IMR-90 (cell line): Measurements from ENCODE around the gene DUSP6. TPM values are rescaled to one million over a fixed set of nuclear protein-coding genes. Genes with fewer than 3 reads are reported as not detected.

Experiments
- ATAC-seq: fragments of 200-7000 bp; cut with Tn5 transposase; 2 replicates; pipeline ENCODE4 v1.9.1; 2020; ENCODE audit warnings: low read depth, mild to moderate bottlenecking, moderate library complexity
- BruUV-seq: library from RNA; stranded (reverse); fragments of 400-500 nt; replicated peaks from 2 replicates; lab custom pipeline; 2021; lab: Mats Ljungman, UMichigan
- CTCF ChIA-PET: fragments of 300-600 bp; formaldehyde crosslinking; extraction: SDS; loops from one replicate; lab custom pipeline; 2021; ENCODE audit warnings: antibody characterized with exemption; lab: Yijun Ruan, JAX
- POLR2A ChIA-PET: fragments of 300-600 bp; sonication (Branson Sonifier 250); formaldehyde crosslinking; loops from one replicate; lab custom pipeline; 2022; ENCODE audit warnings: antibody characterized with exemption; ENCODE audit not compliant: unreplicated experiment; lab: Charles Lee
- DNase-seq: peaks from one replicate; pipeline ENCODE4 v3.0.0; 2013
- H2AFZ ChIP-seq: replicated peaks from 2 replicates; pipeline ENCODE3; 2013; ENCODE audit warnings: low read length, mild to moderate bottlenecking; ENCODE audit not compliant: poor library complexity
- H2AK5ac ChIP-seq: 2 replicates; pipeline ENCODE4 v1.6.1; 2013; ENCODE audit warnings: low read depth, low read length, inconsistent platforms
- H2AK9ac ChIP-seq: replicated peaks from 2 replicates; pipeline ENCODE3; 2013; ENCODE audit warnings: mild to moderate bottlenecking, low read depth, low read length, moderate library complexity; ENCODE audit not compliant: poor library complexity
- H2BK120ac ChIP-seq: 2 replicates; pipeline ENCODE4 v1.6.1; 2013; ENCODE audit warnings: low read depth, low read length, inconsistent platforms
- H2BK15ac ChIP-seq: 3 replicates; pipeline ENCODE4 v1.6.1; 2013; ENCODE audit warnings: low read depth, low read length, inconsistent platforms
- H2BK20ac ChIP-seq: 2 replicates; pipeline ENCODE4 v1.6.1; 2013; ENCODE audit warnings: low read depth, mild to moderate bottlenecking, inconsistent platforms, low read length, moderate library complexity
- H2BK5ac ChIP-seq: 2 replicates; pipeline ENCODE4 v1.6.1; 2013; ENCODE audit warnings: mild to moderate bottlenecking, low read depth, low read length, inconsistent platforms; ENCODE audit not compliant: poor library complexity, severe bottlenecking
- H3K14ac ChIP-seq: replicated peaks from 2 replicates; pipeline ENCODE4 v1.6.1; 2013; ENCODE audit warnings: low read depth, low read length, inconsistent platforms
- H3K18ac ChIP-seq: 2 replicates; pipeline ENCODE4 v1.6.1; 2013; ENCODE audit warnings: low read depth, low read length, control low read depth
- H3K23ac ChIP-seq: 2 replicates; pipeline ENCODE4 v1.6.1; 2013; ENCODE audit warnings: low read depth, low read length, inconsistent platforms
- H3K27ac ChIP-seq: 2 replicates; pipeline ENCODE4 v1.5.1; 2013; ENCODE audit warnings: mild to moderate bottlenecking, control low read depth, low read length; ENCODE audit not compliant: insufficient read depth
- H3K27me3 ChIP-seq: 2 replicates; pipeline ENCODE4 v1.6.1; 2013; ENCODE audit warnings: low read length; ENCODE audit not compliant: control insufficient read depth, insufficient read depth
- H3K36me3 ChIP-seq: 2 replicates; pipeline ENCODE4 v1.6.1; 2013; ENCODE audit warnings: low read length, mixed read lengths; ENCODE audit not compliant: control insufficient read depth, insufficient read depth
- H3K4ac ChIP-seq: 2 replicates; pipeline ENCODE4 v1.6.1; 2013; ENCODE audit warnings: low read depth, low read length, inconsistent platforms
- H3K4me1 ChIP-seq: 2 replicates; pipeline ENCODE4 v1.6.1; 2013; ENCODE audit warnings: low read length, mixed read lengths; ENCODE audit not compliant: control insufficient read depth, insufficient read depth
- H3K4me2 ChIP-seq: 2 replicates; pipeline ENCODE4 v1.6.1; 2013; ENCODE audit warnings: low read depth, mild to moderate bottlenecking, control low read depth, low read length, moderate library complexity
- H3K4me3 ChIP-seq: 2 replicates; pipeline ENCODE4 v1.5.1; 2013; ENCODE audit warnings: low read depth, mild to moderate bottlenecking, control low read depth, low read length, moderate library complexity; ENCODE audit not compliant: insufficient read depth
- H3K56ac ChIP-seq: 2 replicates; pipeline ENCODE4 v1.6.1; 2013; ENCODE audit warnings: low read length, inconsistent platforms; ENCODE audit not compliant: insufficient read depth; ENCODE audit errors: extremely low read depth
- H3K79me1 ChIP-seq, 2 experiments: 2 replicates each; pipeline ENCODE4 v1.6.1; 2013; ENCODE audit warnings: low read length in 2 of 2, inconsistent platforms in 1 of 2, low read depth in 1 of 2
- H3K9ac ChIP-seq: 2 replicates; pipeline ENCODE4 v1.6.1; 2013; ENCODE audit warnings: low read depth, low read length, control low read depth
- H3K9me1 ChIP-seq: 2 replicates; pipeline ENCODE4 v1.6.1; 2013; ENCODE audit warnings: low read length, inconsistent platforms; ENCODE audit not compliant: insufficient read depth
- H3K9me3 ChIP-seq: 2 replicates; pipeline ENCODE4 v1.6.1; 2013; ENCODE audit warnings: low read length; ENCODE audit not compliant: control insufficient read depth, insufficient read depth
- H4K20me1 ChIP-seq: 2 replicates; pipeline ENCODE4 v1.6.1; 2013; ENCODE audit warnings: low read length, inconsistent platforms; ENCODE audit not compliant: insufficient read depth
- H4K5ac ChIP-seq: 2 replicates; pipeline ENCODE4 v1.6.1; 2013; ENCODE audit warnings: mild to moderate bottlenecking, low read depth, low read length, control low read depth
- H4K8ac ChIP-seq, 2 experiments: 2 replicates each; pipeline ENCODE4 v1.6.1; 2013; ENCODE audit warnings: low read depth in 2 of 2, low read length in 2 of 2, control low read depth in 1 of 2, inconsistent platforms in 1 of 2
- H4K91ac ChIP-seq: 2 replicates; pipeline ENCODE4 v1.6.1; 2013; ENCODE audit warnings: low read depth, low read length, inconsistent platforms; ENCODE audit not compliant: insufficient read depth
- CEBPB ChIP-seq: IDR thresholded peaks from 2 replicates; pipeline ENCODE4 v1.6.1; 2012; ENCODE audit warnings: low read depth, low read length, improper control_type of control experiment
- CHD1 ChIP-seq: IDR thresholded peaks from 2 replicates; pipeline ENCODE4 v1.6.1; 2012; ENCODE audit warnings: low read depth, low read length, improper control_type of control experiment
- MAFK ChIP-seq: IDR thresholded peaks from 2 replicates; pipeline ENCODE4 v1.6.1; 2012; ENCODE audit warnings: low read depth, low read length, improper control_type of control experiment
- MAZ ChIP-seq: IDR thresholded peaks from 2 replicates; pipeline ENCODE4 v1.6.1; 2012; ENCODE audit warnings: low read depth, mild to moderate bottlenecking, low read length, improper control_type of control experiment, moderate library complexity, borderline replicate concordance
- NFE2L2 ChIP-seq: fragments of 150-350 bp; IDR thresholded peaks from 2 replicates; pipeline ENCODE4 v1.6.1; 2016; ENCODE audit warnings: low read depth, mild to moderate bottlenecking, low read length
- POLR2A ChIP-seq: IDR thresholded peaks from 2 replicates; pipeline ENCODE4 v1.6.1; 2012; ENCODE audit warnings: mild to moderate bottlenecking, low read depth, low read length
- RFX5 ChIP-seq: IDR thresholded peaks from 2 replicates; pipeline ENCODE4 v1.8.0; 2012; ENCODE audit warnings: low read depth, mild to moderate bottlenecking, low read length, moderate library complexity
- SMC3 ChIP-seq: fragments of 150-350 bp; IDR thresholded peaks from 2 replicates; pipeline ENCODE4 v1.6.1; 2016; ENCODE audit warnings: low read depth, mild to moderate bottlenecking, antibody characterized with exemption, low read length, moderate library complexity
- USF2 ChIP-seq: fragments of 150-350 bp; IDR thresholded peaks from 2 replicates; pipeline ENCODE4 v1.6.1; 2017; ENCODE audit warnings: mild to moderate bottlenecking, antibody characterized with exemption, low read length, low read depth
- WGBS, 2 experiments: methylation state at CpG; one replicate each; pipeline versions ENCODE4 v1.1.5 to v1.1.7; 2013; ENCODE audit warnings: missing lambda C conversion rate in 2 of 2; ENCODE audit not compliant: insufficient read length in 1 of 2; ENCODE audit errors: extremely low coverage in 2 of 2; 5-methylcytosine and 5-hydroxymethylcytosine counted together
- dilution Hi-C: fragments of 300-500 bp; cut with HindIII; formaldehyde crosslinking; loops from one replicate; pipeline ENCODE4 v1.14.3; 2018; ENCODE audit warnings: low sequenced_read_pairs; ENCODE audit not compliant: unreplicated experiment
- in situ Hi-C: fragments of 300-500 bp; cut with MboI; formaldehyde crosslinking; loops from 3 replicates; pipeline ENCODE4 v1.14.3; 2019; ENCODE audit warnings: low sequenced_read_pairs, inconsistent platforms, mixed read lengths
- intact Hi-C: fragments of 100-400 bp; cut with micrococcal nuclease; formaldehyde crosslinking; loops from 2 replicates; pipeline ENCODE4 v1.10.0; 2022
- polyA plus RNA-seq, 3 experiments: library from polyadenylated mRNA; depleted of rRNA; stranded (reverse); fragments of >200 nt; gene quantifications; 2 replicates each; pipeline ENCODE4 v1.2.3, GENCODE V29; 2012; ENCODE audit warnings: low replicate concordance in 1 of 3
- total RNA-seq: library from RNA; depleted of rRNA; stranded (reverse); fragments of >200 nt; gene quantifications from 2 replicates; pipeline ENCODE4 v1.2.3, GENCODE V29; 2012

Gene DUSP6
- total and polyA plus RNA-seq, 2 of the 4 experiments (the other 2 are of a cell fraction) = 38.5 to 70.1 TPM

- H3K4ac ChIP-seq = 0 out of 2 replicates have a peak overlapping the region, but pooled peaks have one; percentile 15
- no peak overlapping the region; the same call in 1 of the 2 replicates for H3K18ac ChIP-seq
- H3K79me1 ChIP-seq = no peaks in the 10 kb centered on the region
- peak overlapping the region; percentile 59; the same call in 1 of the 2 replicates for H2BK20ac ChIP-seq
- H3K9me1 ChIP-seq = no peaks in the 10 kb centered on the region
- no peak overlapping the region for H2AK5ac ChIP-seq
- no peak overlapping the region for H3K4me3 ChIP-seq
- H3K14ac ChIP-seq = 0 out of 2 replicates have a peak overlapping the region, but pooled peaks have one; percentile 30
- no peak overlapping the region for H3K4me2 ChIP-seq
- in situ Hi-C loops = no loop called here
- peak overlapping the region in 1 of 2 experiments; percentile 21; a peak in 1 of 4 replicates for H4K8ac ChIP-seq
- no peak overlapping the region for H3K56ac ChIP-seq
- TF ChIP-seq MAFK (no peak), SMC3 (no peak), USF2 (no peak), NFE2L2 (no peak), POLR2A (no peak), CEBPB (no peak), CHD1 (no peak), MAZ (no peak), RFX5 (no peak)
- 43% methylated on average over 1 of the region's 4 CpGs; no CpG with 5 or more reads in 1 of the 2 experiments for WGBS, 2 experiments
- no peak overlapping the region for H3K9ac ChIP-seq
- H3K4me1 ChIP-seq = 0 out of 2 replicates have a peak, but pooled peaks cover 1% of the 10 kb centered on the region
- no peak overlapping the region; the same call in 1 of the 2 replicates for H4K5ac ChIP-seq
- no peak overlapping the region; the same call in 2 of the 3 replicates for H2BK15ac ChIP-seq
- no peak overlapping the region for H2BK5ac ChIP-seq
- ChIA-PET CTCF (interaction anchor here (0.6 kb wide), 2 partner anchors 12 to 16 kb away, joined by 3 to 5 read pairs; no protein-coding TSS in a partner anchor), POLR2A (no interaction called here)
- H3K9me3 ChIP-seq = no peaks in the 10 kb centered on the region
- no peaks in the 10 kb centered on the region for H3K27me3 ChIP-seq
- dilution Hi-C loops = no loop called here
- H4K91ac ChIP-seq = peak overlapping the region; percentile 33; the same call in 1 of the 2 replicates
- no peaks in the 10 kb centered on the region for H3K36me3 ChIP-seq
- intact Hi-C loops = no loop called here
- no peak overlapping the region for H3K27ac ChIP-seq
- H2AK9ac ChIP-seq = no peak overlapping the region
- H2BK120ac ChIP-seq = 0 out of 2 replicates have a peak overlapping the region, but pooled peaks have one; percentile 50
- BruUV-seq = no TSS peak
- no peak overlapping the region for H3K23ac ChIP-seq
- peak overlapping the region; percentile 82 for H2AFZ ChIP-seq
- peak; percentile 27; the same call in 1 of the 2 replicates for ATAC-seq
- no peak for DNase-seq
- no peaks in the 10 kb centered on the region for H4K20me1 ChIP-seq
Measured at GRCh38 chr12:89319122-89319521, 33.2 kb downstream of the DUSP6 start.
